ENCODE results near the gene PPM1B. TPM values are rescaled to one million over a fixed set of nuclear protein-coding genes. Genes with fewer than 3 reads are reported as not detected.
"Not testable (repeated sequence)": the region's sequence is repeated elsewhere in the genome, so short reads cannot be mapped to it uniquely, and the experiment has no call there.

Gene PPM1B
- 33.8 and 38.2 TPM in 2 replicates for total RNA-seq (2014; rRNA removed; shearing (Covaris generic))

GRCh38 chr2:44168681-44169154 is at the start of gene PPM1B:
Gene PPM1B (plus strand): TSS chr2:44168875. CDS start chr2:44201200, 32,325 bp downstream.
- no peak for DNase-seq (ENCODE audit: low spot score)

DNA sequence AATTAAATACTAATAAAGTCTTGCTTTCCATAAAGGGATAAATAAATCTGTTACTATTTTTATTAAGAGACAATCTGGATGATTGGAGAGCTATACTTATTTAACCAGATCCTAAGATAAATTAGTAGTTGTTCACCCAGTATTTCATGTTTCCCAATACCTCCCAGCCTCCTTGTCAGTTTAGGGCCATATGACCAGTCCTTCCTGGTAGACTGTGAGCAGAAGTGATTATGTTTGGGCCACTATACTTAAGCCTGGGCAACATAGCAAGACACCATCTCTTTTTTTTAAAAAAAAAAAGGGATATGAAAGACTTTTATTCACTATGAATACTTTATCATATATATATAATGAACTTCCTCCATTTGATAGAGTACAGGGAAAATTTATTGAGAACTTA is 48.8 kb upstream of the PPM1B start:
- no peak for DNase-seq (ENCODE audit: low spot score)

DNA sequence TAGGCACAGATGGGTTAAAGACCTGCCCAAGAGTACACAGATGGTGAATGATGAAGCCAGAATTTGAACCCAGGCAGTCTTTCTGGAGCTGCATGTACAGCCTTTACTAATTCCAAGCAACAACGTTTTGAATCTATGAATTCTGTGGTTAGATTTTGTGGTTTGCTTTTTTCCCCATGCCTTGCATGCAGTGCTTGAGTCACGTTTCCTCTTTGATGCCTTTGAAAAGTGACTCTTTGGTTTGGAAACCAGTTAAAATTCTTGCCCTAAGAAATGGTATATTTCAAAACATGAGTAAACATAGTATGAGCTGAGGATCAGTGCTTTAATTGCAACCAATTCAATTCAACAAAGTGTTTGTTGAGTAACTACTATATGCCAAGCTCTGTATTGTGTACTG is 48.2 kb upstream of the PPM1B start:
- DNase-seq (ENCODE audit: low spot score): peak; percentile 78

- DNase-seq (ENCODE audit: low spot score): no peak
These were observed 46.8 kb upstream of the PPM1B start for GRCh38 chr2:44121899-44122298.

DNA sequence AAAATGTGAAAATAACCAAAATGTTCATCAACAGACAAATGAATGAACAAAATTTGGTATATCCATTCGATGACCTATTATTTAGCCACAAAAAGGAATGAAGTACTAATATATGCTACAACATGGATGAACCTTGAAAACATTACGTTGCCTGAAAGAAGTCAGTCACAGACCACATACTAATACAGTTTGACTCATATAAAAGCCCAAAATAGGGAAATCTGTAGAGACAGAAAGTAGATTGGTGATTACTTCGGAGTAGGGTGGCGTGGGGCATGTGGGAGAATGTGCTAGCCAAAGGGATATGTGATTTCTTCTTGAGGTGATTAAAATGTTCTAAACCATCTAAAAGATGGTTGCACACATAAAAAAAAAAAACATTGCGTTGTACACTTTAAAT is 44.2 kb upstream of the PPM1B start:
- no peak for DNase-seq (ENCODE audit: low spot score)

GRCh38 chr2:44126106-44126797 is 42.4 kb upstream of the PPM1B start:
- peak; percentile 19 for DNase-seq (ENCODE audit: low spot score)

DNA sequence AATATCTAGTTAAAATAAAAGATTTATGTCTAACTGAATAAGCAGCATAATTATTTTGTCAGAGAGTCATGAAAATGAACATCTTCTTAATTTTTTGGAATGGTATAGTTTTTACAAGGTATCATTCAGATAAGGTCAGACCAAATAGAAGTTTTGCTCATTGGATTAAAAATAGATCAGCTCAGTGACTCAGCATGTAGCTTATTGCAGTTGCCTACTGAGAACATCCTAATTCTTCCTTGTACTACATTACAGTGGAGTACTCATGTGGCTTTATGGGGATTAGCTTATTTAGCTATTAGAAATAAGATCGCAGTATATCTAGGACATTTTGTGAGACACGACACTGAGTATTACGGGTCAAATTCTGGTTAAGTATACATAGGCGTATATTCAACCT is 38.2 kb upstream of the PPM1B start:
- DNase-seq (ENCODE audit: low spot score): peak; percentile 38

DNA sequence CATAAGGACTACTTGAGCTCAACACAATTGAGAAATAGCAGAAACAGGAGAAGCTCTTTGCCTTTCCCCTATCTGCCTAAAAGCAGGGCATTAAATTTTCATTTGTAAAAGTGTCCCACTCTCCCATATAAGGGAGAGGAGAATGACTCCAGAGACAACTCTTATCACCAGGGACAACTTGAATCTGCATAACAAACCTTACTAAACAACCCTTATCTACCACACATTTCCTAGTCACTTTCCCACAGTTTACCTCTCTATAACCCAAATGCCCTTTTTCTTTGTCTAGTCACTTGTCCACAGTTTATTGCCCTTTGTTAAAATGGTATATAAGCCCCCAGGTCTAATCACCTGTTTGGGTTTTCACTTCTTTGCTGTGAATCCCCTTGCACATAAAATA is 37.5 kb upstream of the PPM1B start:
- no peak for DNase-seq (ENCODE audit: low spot score)

- DNase-seq (ENCODE audit: low spot score): not testable (repeated sequence)
These were observed 35.1 kb upstream of the PPM1B start for GRCh38 chr2:44133602-44134001.

DNA sequence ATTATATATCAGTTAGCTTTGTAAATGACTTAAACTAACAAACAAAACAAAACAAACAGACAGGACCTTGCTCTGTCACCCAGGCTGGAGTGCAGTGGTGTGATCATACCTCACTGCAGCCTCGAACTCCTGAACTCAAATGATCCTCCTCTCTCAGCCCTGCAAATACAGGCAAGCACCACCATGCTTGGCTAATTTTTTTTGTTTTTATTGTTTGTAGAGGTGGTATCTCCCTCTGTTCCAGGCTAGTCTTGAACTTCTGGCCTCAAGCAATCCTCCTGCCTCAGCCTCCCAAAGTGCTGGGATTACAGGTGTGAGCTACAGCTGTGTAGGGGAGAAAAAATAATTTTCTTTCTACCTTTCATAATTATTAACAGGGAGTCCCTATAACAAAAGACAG is 33.8 kb upstream of the PPM1B start:
- no peak for DNase-seq (ENCODE audit: low spot score)

GRCh38 chr2:44135296-44135695 is 33.4 kb upstream of the PPM1B start:
- DNase-seq (ENCODE audit: low spot score): no peak

GRCh38 chr2:44135771-44136170 is 32.9 kb upstream of the PPM1B start:
- DNase-seq (ENCODE audit: low spot score): peak; percentile 47

GRCh38 chr2:44136252-44136651 is 32.4 kb upstream of the PPM1B start:
- peak; percentile 92 for DNase-seq (ENCODE audit: low spot score)

- DNase-seq (ENCODE audit: low spot score): peak; percentile 53
These were observed 31.6 kb upstream of the PPM1B start for GRCh38 chr2:44137048-44137447.

DNA sequence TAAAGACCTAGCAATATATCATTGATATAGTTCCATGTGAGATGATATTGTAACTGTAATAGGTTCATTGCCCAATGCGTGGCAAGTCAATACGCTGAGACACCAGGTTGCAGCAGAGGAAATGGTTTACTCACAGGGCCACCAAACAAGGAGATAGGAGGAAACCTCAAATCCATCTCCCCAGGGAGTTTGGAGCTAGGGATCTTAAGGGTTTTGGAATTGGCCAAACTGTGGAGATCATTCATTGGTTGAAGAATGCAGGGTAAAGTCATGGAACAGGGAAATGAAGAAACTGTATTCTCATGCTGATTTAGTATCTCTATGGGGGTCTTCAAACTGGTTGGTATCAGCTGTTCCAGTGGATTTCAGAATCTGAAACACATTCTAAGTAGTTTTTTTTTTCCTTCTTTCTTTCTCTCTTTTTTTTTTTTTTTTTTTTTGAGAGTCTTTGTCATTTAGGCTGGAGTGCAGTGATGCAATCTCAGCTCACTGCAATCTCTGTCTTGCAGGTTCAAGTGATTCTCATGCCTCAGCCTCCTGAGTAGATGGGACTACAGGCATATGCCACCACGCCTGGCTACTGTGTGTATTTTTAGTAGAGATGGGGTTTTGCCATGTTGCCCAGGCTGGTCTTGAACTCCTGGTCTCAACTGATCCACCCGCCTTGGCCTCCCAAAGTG is 30.7 kb upstream of the PPM1B start:
- DNase-seq (ENCODE audit: low spot score): peak; percentile 16

- no peak for DNase-seq (ENCODE audit: low spot score)
These were observed 28.9 kb upstream of the PPM1B start for GRCh38 chr2:44139741-44140140.

- no peak for DNase-seq (ENCODE audit: low spot score)
These were observed 26.4 kb upstream of the PPM1B start for GRCh38 chr2:44142306-44142705.

DNA sequence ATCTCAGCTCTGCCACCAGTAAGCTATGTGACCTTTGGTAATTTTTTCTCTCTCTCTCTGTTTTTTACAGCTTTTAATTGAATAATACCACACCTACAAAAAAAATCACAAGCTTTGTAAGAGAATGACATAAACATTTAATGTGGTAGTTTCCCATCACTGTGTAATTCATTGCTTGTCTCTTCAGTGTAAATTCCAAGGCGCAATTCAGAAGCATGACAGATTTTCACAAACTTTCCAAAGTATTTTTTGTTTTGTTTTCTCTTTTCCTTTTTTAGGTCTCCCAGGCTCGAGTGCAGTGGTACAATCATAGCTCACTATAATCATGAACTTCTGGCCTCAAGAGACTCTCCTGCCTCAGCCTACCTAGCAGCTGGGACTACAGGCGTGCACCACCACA is 25.0 kb upstream of the PPM1B start:
- DNase-seq (ENCODE audit: low spot score): no peak

GRCh38 chr2:44148999-44149398 is 19.7 kb upstream of the PPM1B start:
- DNase-seq (ENCODE audit: low spot score): no peak

- DNase-seq (ENCODE audit: low spot score): no peak
These were observed 18.2 kb upstream of the PPM1B start for GRCh38 chr2:44150473-44150872.

DNA sequence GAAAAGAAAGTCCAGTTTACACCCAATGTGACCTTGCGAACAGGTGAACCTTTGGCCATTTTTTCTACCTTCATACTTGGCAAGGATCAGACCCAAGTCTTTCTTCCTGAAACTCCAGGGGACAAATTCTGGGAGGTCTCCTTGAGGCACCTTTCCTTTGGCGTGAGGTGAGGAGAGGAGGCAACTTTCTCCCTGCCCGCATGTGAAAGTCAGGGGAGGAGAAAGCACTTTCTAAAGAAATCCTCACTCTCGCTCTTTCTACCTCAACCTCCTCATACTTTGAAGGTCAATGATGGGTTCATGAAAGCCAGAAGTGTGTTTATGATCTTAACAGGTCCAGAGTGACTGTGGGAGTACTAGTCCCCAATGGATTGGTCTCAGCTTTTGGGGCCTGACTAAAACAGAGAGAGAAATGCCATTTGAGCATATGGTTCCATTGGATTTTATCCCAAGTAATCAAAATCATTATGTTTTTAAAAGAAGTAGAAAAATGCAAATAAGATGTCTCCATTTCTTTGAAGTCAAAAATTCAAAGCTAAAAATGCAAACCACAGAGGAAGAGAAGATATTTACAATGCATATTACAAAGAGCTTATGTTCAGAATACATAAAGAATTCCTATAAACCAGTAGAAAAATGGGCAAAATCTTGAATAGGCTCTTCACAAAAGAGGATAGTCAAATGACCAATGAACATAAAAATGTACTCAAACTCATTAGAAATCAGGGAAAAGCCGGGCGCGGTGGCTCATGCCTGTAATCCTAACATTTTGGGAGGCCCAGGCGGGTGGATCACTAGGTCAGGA is 15.6 kb upstream of the PPM1B start:
- no peak for DNase-seq (ENCODE audit: low spot score)

- peak; percentile 73 for DNase-seq (ENCODE audit: low spot score)
These were observed 12.8 kb upstream of the PPM1B start for GRCh38 chr2:44155666-44156446.

Data from A172 (cell line).